IMR-90 (cell line): ENCODE results near the gene INHBC.

Source experiments
- BHLHE40 ChIP-seq: fragments of 150-350 bp; IDR thresholded peaks from 2 replicates; pipeline ENCODE4 v1.6.1; 2016; ENCODE audit warnings: mild to moderate bottlenecking, low read depth, low read length
- CEBPB ChIP-seq: IDR thresholded peaks from 2 replicates; pipeline ENCODE4 v1.6.1; 2012; ENCODE audit warnings: low read depth, low read length, improper control_type of control experiment
- CHD1 ChIP-seq: IDR thresholded peaks from 2 replicates; pipeline ENCODE4 v1.6.1; 2012; ENCODE audit warnings: low read depth, low read length, improper control_type of control experiment
- FOS ChIP-seq: fragments of 150-350 bp; IDR thresholded peaks from 2 replicates; pipeline ENCODE4 v1.6.1; 2016; ENCODE audit warnings: low read depth, low read length
- MAFK ChIP-seq: IDR thresholded peaks from 2 replicates; pipeline ENCODE4 v1.6.1; 2012; ENCODE audit warnings: low read depth, low read length, improper control_type of control experiment
- MAZ ChIP-seq: IDR thresholded peaks from 2 replicates; pipeline ENCODE4 v1.6.1; 2012; ENCODE audit warnings: low read depth, mild to moderate bottlenecking, low read length, improper control_type of control experiment, moderate library complexity, borderline replicate concordance
- MXI1 ChIP-seq: IDR thresholded peaks from 2 replicates; pipeline ENCODE4 v1.6.1; 2012; ENCODE audit warnings: low read depth, mild to moderate bottlenecking, low read length, moderate library complexity, borderline replicate concordance
- NFE2L2 ChIP-seq: fragments of 150-350 bp; IDR thresholded peaks from 2 replicates; pipeline ENCODE4 v1.6.1; 2016; ENCODE audit warnings: low read depth, mild to moderate bottlenecking, low read length
- POLR2A ChIP-seq: IDR thresholded peaks from 2 replicates; pipeline ENCODE4 v1.6.1; 2012; ENCODE audit warnings: mild to moderate bottlenecking, low read depth, low read length
- RAD21 ChIP-seq: IDR thresholded peaks from 2 replicates; pipeline ENCODE4 v1.6.1; 2012; ENCODE audit warnings: low read length, improper control_type of control experiment
- RCOR1 ChIP-seq: IDR thresholded peaks from 2 replicates; pipeline ENCODE4 v1.6.1; 2012; ENCODE audit warnings: mild to moderate bottlenecking, low read length, improper control_type of control experiment; ENCODE audit not compliant: insufficient replicate concordance
- SMC3 ChIP-seq: fragments of 150-350 bp; IDR thresholded peaks from 2 replicates; pipeline ENCODE4 v1.6.1; 2016; ENCODE audit warnings: low read depth, mild to moderate bottlenecking, antibody characterized with exemption, low read length, moderate library complexity
- TF ChIP-seq, protein P1 (sequence below): conservative IDR thresholded peaks from 2 replicates; pipeline ENCODE4 v1.5.1; 2012; ENCODE audit warnings: mild to moderate bottlenecking, low read depth, low read length, improper control_type of control experiment
- TF ChIP-seq, protein P2 (sequence below): fragments of 150-350 bp; IDR thresholded peaks from 2 replicates; pipeline ENCODE4 v1.6.1; 2016; ENCODE audit warnings: low read depth, mild to moderate bottlenecking, low read length, moderate library complexity, borderline replicate concordance

DNA sequence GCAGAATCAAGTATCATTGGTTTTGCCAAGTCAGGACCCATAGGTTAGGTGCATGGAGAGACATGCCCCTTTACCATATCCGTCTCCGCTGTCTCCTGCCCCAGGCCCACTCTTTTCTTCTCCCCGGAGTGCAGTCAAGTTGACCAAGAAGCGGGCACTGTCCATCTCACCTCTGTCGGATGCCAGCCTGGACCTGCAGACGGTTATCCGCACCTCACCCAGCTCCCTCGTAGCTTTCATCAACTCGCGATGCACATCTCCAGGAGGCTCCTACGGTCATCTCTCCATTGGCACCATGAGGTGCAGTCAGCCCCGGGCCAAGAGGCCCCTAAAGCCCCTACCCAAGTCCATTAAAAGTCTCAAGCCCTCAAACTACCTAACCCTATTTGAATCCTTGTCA lies 30.0 kb downstream of the INHBC start:
- TF ChIP-seq, protein P1, sequence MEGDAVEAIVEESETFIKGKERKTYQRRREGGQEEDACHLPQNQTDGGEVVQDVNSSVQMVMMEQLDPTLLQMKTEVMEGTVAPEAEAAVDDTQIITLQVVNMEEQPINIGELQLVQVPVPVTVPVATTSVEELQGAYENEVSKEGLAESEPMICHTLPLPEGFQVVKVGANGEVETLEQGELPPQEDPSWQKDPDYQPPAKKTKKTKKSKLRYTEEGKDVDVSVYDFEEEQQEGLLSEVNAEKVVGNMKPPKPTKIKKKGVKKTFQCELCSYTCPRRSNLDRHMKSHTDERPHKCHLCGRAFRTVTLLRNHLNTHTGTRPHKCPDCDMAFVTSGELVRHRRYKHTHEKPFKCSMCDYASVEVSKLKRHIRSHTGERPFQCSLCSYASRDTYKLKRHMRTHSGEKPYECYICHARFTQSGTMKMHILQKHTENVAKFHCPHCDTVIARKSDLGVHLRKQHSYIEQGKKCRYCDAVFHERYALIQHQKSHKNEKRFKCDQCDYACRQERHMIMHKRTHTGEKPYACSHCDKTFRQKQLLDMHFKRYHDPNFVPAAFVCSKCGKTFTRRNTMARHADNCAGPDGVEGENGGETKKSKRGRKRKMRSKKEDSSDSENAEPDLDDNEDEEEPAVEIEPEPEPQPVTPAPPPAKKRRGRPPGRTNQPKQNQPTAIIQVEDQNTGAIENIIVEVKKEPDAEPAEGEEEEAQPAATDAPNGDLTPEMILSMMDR, result no peak
- no peak for TF ChIP-seq NFE2L2
- no peak for TF ChIP-seq POLR2A
- TF ChIP-seq RAD21, result no peak
- TF ChIP-seq MAZ, result no peak
- no peak for TF ChIP-seq FOS
- TF ChIP-seq BHLHE40, result no peak
- TF ChIP-seq CEBPB, result no peak
- no peak for TF ChIP-seq MAFK
- no peak for TF ChIP-seq SMC3
- TF ChIP-seq, protein P2, sequence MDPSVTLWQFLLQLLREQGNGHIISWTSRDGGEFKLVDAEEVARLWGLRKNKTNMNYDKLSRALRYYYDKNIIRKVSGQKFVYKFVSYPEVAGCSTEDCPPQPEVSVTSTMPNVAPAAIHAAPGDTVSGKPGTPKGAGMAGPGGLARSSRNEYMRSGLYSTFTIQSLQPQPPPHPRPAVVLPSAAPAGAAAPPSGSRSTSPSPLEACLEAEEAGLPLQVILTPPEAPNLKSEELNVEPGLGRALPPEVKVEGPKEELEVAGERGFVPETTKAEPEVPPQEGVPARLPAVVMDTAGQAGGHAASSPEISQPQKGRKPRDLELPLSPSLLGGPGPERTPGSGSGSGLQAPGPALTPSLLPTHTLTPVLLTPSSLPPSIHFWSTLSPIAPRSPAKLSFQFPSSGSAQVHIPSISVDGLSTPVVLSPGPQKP, result no peak
- no peak for TF ChIP-seq CHD1
- TF ChIP-seq RCOR1, result no peak
- TF ChIP-seq MXI1, result no peak
